Smooth muscle cell (in vitro differentiated cells): Measurements from ENCODE around the gene VSTM4. TPM values are rescaled to one million over a fixed set of nuclear protein-coding genes. Genes with fewer than 3 reads are reported as not detected.

Experiments used
- DNase-seq: peaks from one replicate; lab custom pipeline; 2025; ENCODE audit not compliant: unreplicated experiment; lab: John Stamatoyannopoulos, UW
- H2AFZ ChIP-seq: fragments of 200-600 bp; sonication (generic); 2 replicates; pipeline ENCODE4 v1.6.0; 2016; ENCODE audit warnings: antibody characterized with exemption, low read depth, mild to moderate bottlenecking
- H3F3A ChIP-seq: fragments of 200-600 bp; sonication (generic); 2 replicates; pipeline ENCODE4 v1.6.0; 2017; ENCODE audit warnings: antibody characterized with exemption, low read depth
- H3K27ac ChIP-seq: fragments of 200-600 bp; sonication (generic); 2 replicates; pipeline ENCODE4 v1.5.1; 2016; ENCODE audit warnings: low read depth, mild to moderate bottlenecking
- H3K27me3 ChIP-seq: fragments of 200-600 bp; sonication (generic); 2 replicates; pipeline ENCODE4 v1.6.1; 2016; ENCODE audit warnings: low read depth, mild to moderate bottlenecking
- H3K36me3 ChIP-seq: fragments of 200-600 bp; sonication (generic); 2 replicates; pipeline ENCODE4 v1.5.1; 2016; ENCODE audit warnings: low read depth
- H3K4me1 ChIP-seq: fragments of 200-600 bp; sonication (generic); 2 replicates; pipeline ENCODE4 v1.5.1; 2016; ENCODE audit warnings: low read depth
- H3K4me2 ChIP-seq: fragments of 200-600 bp; sonication (generic); 2 replicates; pipeline ENCODE4 v1.6.0; 2016; ENCODE audit warnings: mild to moderate bottlenecking
- H3K4me3 ChIP-seq: fragments of 200-600 bp; sonication (generic); 2 replicates; pipeline ENCODE4 v1.5.1; 2016; ENCODE audit warnings: mild to moderate bottlenecking
- H3K79me2 ChIP-seq: fragments of 200-600 bp; sonication (generic); 2 replicates; pipeline ENCODE4 v1.6.0; 2016; ENCODE audit warnings: low read depth, mild to moderate bottlenecking
- H3K9ac ChIP-seq: fragments of 200-600 bp; sonication (generic); 2 replicates; pipeline ENCODE4 v1.6.0; 2016; ENCODE audit warnings: low read depth
- H3K9me3 ChIP-seq: fragments of 200-600 bp; sonication (generic); replicated peaks from 2 replicates; pipeline ENCODE4 v1.5.1; 2016; ENCODE audit warnings: low read depth
- H4K20me1 ChIP-seq: fragments of 200-600 bp; sonication (generic); 2 replicates; pipeline ENCODE4 v1.6.0; 2016; ENCODE audit warnings: low read depth
- CTCF ChIP-seq: fragments of 200-600 bp; sonication (generic); IDR thresholded peaks from 2 replicates; pipeline ENCODE4 v1.5.1; 2017; ENCODE audit warnings: borderline replicate concordance, mild to moderate bottlenecking, antibody characterized with exemption; ENCODE audit not compliant: insufficient read depth, poor library complexity, severe bottlenecking
- WGBS: methylation state at CpG from one replicate; pipeline ENCODE4 v1.1.7; 2016; ENCODE audit warnings: low lambda C conversion rate; 5-methylcytosine and 5-hydroxymethylcytosine counted together
- polyA plus RNA-seq: library from polyadenylated mRNA; unstranded; fragments of >200 nt; fragmentation: Nextera tagmentation; extraction: Ambion mirVana; gene quantifications from 2 replicates; pipeline ENCODE4 v1.2.1, GENCODE V29; 2016
- total RNA-seq: library from RNA; depleted of rRNA; stranded (reverse); fragments of >200 nt; gene quantifications from 2 replicates; pipeline ENCODE4 v1.2.3, GENCODE V29; 2014

VSTM4 gene
- total and polyA plus RNA-seq, 2 experiments from 2014 or later = 5.1 to 7.7 TPM

- Histone ChIP-seq H3K4me2 (no peak overlapping the region), H3K4me3 (no peak overlapping the region), H3K27me3 (peaks cover 22% of the 10 kb centered on the region), H3K27ac (no peak overlapping the region), H4K20me1 (no peaks in the 10 kb centered on the region), H2AFZ (no peak overlapping the region), H3K9ac (no peak overlapping the region), H3K36me3 (no peaks in the 10 kb centered on the region), H3F3A (no peaks in the 10 kb centered on the region), H3K4me1 (no peaks in the 10 kb centered on the region), H3K9me3 (no peaks in the 10 kb centered on the region), H3K79me2 (no peaks in the 10 kb centered on the region)
- TF ChIP-seq CTCF = no peak
- DNase-seq = no peak
- WGBS = 90% methylated on average over 12 of the region's 12 CpGs
Measured at GRCh38 chr10:48974510-48975156, 140.7 kb downstream of the VSTM4 start.

GRCh38 chr10:48973065-48973464 is 142.3 kb downstream of the VSTM4 start:
- H3K27me3 ChIP-seq = peaks cover 22% of the 10 kb centered on the region
- DNase-seq = no peak

GRCh38 chr10:48970654-48971053 is 144.7 kb downstream of the VSTM4 start:
- Histone ChIP-seq H2AFZ (no peak overlapping the region), H3K4me3 (no peak overlapping the region), H3K9ac (no peak overlapping the region), H3K9me3 (no peaks in the 10 kb centered on the region), H3F3A (no peaks in the 10 kb centered on the region), H3K27me3 (peaks cover 22% of the 10 kb centered on the region), H3K4me2 (no peak overlapping the region), H3K4me1 (no peaks in the 10 kb centered on the region), H3K36me3 (no peaks in the 10 kb centered on the region), H3K79me2 (no peaks in the 10 kb centered on the region), H3K27ac (no peak overlapping the region), H4K20me1 (no peaks in the 10 kb centered on the region)
- DNase-seq = no peak
- no peak for TF ChIP-seq CTCF
- WGBS = 86% methylated on average over 4 of the region's 4 CpGs

More at GRCh38 chr10:48973065-48973464, 142.3 kb downstream of the VSTM4 start:
- Histone ChIP-seq H3K79me2 (no peaks in the 10 kb centered on the region), H3K4me3 (no peak overlapping the region), H3K9me3 (no peaks in the 10 kb centered on the region), H2AFZ (no peak overlapping the region), H3F3A (no peaks in the 10 kb centered on the region), H3K4me1 (no peaks in the 10 kb centered on the region), H3K9ac (no peak overlapping the region), H3K27ac (no peak overlapping the region), H3K36me3 (no peaks in the 10 kb centered on the region), H4K20me1 (no peaks in the 10 kb centered on the region), H3K4me2 (no peak overlapping the region)
- TF ChIP-seq CTCF = no peak
- 77% methylated on average over 5 of the region's 5 CpGs for WGBS

GRCh38 chr10:48970046-48970445 is 145.3 kb downstream of the VSTM4 start:
- Histone ChIP-seq H3K4me3 (no peak overlapping the region), H2AFZ (no peak overlapping the region), H3K27ac (no peak overlapping the region), H3K9ac (no peak overlapping the region), H3K4me2 (no peak overlapping the region), H3K36me3 (no peaks in the 10 kb centered on the region), H3K79me2 (no peaks in the 10 kb centered on the region), H3K4me1 (no peaks in the 10 kb centered on the region), H4K20me1 (no peaks in the 10 kb centered on the region), H3F3A (no peaks in the 10 kb centered on the region), H3K9me3 (no peaks in the 10 kb centered on the region), H3K27me3 (peaks cover 23% of the 10 kb centered on the region)
- TF ChIP-seq CTCF = no peak
- 92% methylated on average over 14 of the region's 14 CpGs for WGBS
- no peak for DNase-seq
